NCI-H524 (cell line): Measurements from ENCODE around the gene SEC23B.
A peak's percentile ranks its signal among the peaks of the same experiment; 100 is the strongest.
"Not testable (repeated sequence)": the region's sequence is repeated elsewhere in the genome, so short reads cannot be mapped to it uniquely, and the experiment has no call there.

Source experiments
- DNase-seq, 2 experiments: peaks; one replicate each; lab custom pipeline; 2025; lab: John Stamatoyannopoulos, UW

The SEC23B gene

DNA sequence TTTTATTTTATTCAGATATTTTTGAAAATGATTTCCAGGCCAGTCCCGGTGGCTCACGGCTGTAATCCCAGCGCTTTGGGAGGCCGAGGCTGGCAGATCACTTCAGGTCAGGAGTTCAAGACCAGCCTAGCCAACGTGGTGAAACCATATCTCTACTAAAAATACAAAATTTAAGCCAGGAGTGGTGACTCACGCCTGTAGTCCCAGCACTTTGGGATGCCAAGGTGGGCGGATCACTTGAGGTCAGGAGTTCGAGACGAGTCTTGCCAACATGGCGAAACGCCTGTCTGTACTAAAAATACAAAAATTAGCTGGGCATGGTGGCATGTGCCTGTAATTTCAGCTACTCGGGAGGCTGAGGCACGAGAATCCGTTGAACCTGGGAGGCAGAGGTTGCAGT is 19.0 kb downstream of the SEC23B start:
- not testable (repeated sequence) for DNase-seq

DNA sequence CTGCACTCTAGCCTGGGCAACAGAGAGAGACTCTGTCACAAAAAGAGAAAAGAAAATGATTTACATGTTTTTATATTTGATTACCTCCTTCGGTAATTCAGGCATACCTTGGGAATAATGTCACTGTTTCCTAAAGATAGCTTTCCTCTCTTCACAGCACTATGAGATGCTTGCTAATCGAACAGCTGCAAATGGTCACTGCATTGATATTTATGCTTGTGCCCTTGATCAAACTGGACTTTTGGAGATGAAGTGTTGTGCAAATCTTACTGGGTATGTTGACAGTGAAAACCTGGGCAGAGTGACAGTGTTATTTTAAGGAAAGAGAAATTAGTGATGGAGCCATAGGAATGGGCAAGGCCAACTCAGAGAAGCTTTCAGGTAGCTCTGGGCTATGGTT is 19.6 kb downstream of the SEC23B start:
- no peak for DNase-seq

DNA sequence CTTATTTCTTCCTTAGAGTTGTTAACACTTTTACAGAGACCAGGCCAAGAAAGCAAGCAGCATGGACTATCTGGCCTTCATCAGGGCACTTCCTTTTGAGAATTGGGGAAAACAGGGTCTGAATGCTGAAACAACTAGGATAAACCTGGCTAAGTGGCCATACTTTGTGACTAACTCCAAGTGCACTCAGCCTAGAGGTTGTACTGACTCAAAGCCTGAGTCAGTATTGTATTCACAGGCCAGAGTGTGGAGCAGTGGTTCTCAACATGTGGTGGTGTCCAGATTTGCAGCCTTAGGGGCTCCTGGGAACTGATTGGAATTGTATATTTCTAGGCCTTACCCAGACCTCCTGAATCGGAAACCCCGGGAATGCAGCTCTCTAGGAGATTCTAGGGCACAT is 20.1 kb downstream of the SEC23B start:
- no peak for DNase-seq

DNA sequence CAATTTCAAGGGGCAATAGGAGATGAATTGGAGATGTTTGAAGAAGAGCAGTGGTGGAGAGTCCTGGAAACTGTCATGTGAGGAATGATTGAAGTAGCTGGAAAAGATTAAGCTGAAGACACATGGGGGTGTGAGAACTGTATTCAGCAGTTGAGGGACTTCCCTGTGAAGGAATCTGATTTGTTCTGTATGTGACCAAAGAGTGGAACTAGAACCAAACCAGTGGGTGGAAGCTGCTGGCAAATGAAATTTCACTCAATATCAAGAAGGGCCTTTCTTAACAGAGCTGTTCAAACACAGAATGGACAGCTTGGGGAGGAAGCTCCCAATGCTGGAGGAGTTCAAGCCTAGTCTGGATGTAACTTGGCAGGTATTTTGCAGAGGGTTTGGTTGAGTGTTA is 21.3 kb downstream of the SEC23B start:
- DNase-seq: no peak

DNA sequence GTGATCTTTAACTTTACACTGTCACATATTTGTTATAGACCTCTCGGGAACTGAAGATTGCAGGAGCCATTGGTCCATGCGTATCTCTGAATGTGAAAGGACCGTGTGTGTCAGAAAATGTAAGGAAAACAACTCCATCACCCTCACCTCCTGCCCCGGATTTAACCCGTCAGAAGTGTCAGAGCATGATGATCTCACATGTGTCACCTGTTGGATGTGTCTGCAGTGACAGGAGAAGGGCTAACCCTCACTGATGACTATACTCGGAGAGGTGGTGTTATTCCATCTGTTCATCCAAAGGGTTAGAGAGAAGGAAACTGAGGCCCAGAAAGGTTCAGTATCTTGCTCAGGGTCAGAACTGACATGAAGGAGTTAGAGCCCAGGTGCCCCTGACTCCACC is 24.9 kb downstream of the SEC23B start:
- DNase-seq: no peak

DNA sequence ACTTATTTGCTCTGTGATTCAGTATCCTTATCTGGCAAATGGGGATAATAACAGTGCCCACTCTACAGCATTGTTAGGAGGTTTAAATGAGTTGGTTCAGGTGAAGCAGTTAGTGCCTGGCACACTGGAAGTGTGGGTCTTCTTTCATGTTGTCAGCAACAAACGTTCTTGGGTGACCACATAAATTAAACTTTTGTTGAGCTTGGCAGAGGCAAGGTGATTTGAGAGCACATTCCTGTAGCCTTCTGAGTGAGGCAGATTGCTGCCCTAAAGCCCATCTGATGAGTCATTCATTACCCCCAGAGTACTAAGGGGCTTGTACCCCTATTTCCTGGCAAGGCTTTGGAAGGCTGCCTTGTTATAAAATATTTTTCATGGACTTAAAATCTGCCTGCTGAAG is 25.8 kb downstream of the SEC23B start:
- DNase-seq: no peak

DNA sequence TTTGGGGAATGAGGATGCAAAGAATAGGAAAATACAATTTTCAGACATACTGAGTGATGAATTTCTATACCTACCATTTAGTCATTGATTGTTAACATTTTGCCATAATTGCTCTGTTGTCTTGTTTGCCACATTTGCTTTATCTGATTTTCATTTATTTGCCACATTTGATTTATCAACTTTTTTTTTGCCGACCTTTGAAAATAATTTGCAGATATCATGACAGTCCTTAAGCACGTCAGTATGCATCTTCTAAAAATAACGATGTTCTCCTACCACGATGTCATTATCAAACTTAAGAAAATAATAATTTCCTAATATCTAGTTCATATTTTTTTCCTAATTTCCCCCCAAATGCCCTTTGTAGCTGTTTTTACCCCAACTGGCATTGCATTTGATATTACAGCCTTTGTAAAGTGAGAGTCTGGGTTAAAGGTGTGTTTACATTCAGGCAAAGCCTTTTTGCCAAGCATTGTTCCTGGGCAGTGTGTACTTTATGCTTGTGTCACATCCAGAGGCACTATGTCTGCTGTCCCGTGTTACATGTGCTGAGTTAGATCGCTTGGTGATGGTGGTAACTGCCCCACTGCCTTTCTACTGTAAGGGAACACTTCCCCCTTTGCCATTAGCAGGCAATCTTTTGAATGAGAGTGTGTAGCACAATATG is 26.4 kb downstream of the SEC23B start:
- DNase-seq: no peak

DNA sequence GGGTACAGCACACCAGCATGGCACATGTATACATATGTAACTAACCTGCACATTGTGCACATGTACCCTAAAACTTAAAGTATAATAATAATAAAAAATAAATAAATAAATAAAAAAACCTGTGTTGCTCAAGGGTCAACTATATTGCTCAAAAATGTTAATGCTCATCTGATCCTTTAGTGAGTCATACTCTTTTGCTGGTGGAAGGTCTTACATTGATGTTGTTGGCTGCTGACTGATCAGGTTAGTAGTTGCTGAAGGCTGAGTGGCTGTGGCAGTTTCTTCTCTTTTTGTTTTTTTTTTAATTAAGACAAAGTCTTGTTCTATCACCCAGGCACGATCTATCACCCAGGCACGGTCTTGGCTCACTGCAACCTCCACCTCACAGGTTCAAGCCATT is 29.9 kb downstream of the SEC23B start:
- no peak for DNase-seq

DNA sequence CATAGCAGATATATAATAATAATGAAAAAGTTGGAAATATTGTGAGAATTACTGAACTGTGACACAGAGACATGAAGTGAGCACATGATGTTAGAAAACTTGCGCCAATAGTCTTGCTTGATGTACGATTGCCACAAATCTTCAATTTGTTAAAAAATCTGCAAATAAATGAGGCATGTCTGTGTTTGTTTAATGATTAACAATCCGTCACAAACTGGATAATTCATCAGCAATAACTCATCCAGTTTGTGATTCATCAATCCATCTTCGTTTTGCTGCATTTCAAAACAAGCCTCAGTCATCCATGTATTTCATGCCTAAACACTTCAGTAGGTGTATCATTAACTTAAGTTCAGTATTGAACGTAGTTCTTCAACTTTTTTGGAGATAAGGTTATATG is 34.0 kb downstream of the SEC23B start:
- no peak for DNase-seq

DNA sequence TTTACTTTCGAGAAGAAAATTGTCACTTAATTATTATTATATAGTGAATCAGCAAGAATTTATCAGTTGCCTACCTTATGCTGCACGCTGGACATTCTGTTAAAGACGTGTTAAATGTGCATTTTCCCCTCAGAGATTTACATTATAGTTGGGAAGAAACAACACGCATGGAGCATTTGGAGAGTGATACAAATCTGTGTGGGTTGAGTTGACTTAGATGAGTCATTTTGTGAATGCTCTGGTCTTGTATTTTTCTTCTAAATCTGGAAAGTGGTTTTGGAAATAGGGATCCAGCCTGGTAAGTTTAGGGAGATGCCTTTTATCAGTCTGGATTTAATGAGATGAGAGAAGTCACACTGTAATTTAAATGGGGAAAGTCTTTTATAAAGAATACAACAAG is 35.5 kb downstream of the SEC23B start:
- DNase-seq: no peak

DNA sequence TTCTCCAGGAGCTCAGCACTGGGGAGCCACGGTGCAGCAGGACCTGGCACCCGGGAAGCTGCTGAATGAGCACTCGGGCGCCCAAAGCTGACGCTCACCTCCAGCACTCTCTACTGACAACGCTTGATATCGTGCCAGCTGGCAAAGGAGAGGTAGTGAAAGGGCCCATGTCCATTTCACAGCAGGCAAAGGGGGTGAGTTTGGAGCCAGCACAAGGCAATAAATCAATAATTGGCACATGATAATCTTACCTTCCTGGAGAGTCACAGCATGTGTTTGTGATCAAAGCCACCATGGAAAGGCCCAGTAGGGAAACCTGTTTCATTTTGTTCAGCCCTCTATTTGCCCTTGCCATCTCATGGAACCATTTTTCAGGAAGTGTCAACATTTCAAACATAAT is 36.2 kb downstream of the SEC23B start:
- DNase-seq: no peak

DNA sequence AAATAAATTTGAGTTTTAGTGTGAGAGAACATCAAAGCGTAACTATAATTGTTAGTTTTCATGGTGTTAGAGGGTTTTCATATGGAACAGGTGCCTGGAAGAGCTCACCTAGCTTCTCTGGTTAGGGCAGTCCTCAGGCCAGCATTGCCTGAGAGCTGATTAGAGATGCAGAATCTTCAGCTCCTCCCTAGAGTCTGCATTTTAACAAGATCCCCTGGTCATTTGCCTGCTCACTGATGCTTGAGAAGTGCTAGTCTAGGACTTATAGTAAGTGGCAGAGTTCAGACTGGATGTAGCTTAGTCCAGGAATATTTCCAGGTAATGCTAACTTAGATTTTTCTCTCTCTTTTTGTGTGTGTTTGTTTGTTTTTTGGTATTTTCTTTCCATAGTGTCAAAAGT is 37.8 kb downstream of the SEC23B start:
- DNase-seq: no peak

DNA sequence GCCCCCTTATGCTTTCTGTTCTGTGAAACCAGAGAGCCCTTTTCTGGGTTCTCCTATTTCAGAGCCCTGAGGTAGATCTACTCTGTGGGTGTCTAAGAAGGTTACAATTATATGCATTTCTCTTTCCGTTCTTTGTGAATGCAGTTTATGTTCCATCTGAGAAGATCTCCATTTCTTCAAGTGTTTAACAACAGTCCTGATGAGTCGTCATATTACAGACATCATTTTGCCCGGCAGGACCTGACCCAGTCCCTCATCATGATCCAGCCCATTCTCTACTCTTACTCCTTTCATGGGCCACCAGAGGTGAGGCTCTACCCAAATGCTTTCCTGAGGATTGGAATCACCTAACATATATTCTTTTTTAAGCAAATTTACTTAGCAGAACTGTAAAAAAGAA is 40.7 kb downstream of the SEC23B start:
- no peak for DNase-seq

DNA sequence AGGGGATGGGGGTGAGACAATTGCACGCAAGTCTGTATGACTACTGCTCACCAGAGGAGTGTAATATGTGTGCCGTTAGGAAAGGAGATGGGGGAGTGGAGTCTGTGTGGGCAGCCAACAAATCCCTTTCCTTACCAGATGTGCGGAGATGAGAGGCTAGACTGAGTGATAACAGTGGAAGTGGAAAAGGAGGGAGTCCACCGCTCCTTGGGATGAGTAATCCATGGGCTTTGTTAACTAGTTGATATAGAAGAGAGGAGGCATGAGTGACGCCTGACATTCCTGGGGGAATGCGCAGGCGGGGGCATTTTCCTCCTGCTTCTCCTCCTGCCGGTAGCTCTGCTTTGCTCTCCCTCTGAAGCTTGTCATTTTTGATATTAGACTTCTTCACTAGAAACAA is 46.0 kb downstream of the SEC23B start:
- DNase-seq: no peak

DNA sequence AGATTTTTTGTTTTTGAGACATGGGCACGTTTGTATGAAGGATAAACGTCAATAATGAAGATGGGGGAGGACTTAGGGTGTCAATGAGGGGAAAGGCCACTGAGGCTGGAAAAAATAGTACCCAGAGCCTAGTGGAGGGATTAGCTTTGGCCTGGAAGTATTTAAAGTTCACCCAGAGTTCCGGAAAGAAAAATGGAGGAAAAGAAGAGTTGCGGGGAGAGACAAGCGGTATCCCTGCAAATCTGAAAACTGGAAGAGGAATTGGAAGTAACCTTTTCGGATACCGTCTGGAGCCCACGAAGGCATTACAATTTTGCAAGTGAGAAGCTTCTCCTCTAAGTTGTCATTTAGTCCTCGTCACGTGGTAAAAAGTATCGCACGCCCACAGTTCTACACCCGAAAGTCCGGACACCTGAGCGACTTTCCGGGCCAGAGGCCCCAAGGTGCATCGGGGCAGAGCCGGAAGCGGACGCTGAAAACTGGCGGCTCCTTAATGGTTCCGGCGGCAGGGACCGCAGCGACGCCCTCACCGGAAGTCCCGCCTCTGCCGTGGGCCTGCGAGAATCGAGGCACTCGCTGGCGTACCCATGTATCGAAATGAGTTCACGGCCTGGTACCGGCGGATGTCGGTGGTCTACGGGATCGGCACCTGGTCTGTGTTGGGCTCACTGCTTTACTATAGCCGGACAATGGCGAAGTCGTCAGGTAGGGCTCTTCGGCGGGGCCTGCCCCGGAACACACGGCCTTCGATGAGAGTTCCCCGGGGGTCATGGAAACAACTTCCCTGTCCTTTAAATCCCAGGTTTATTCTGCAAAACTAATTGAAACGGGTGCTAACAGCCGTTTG is 59.4 kb downstream of the SEC23B start, which contains the start of gene SMIM26:
SMIM26 (plus strand) TSS at position 541 of the 847 bp plus-strand sequence; CDS start at position 588, 47 bp downstream.
- peak; percentile 90 to 96 for DNase-seq

DNA sequence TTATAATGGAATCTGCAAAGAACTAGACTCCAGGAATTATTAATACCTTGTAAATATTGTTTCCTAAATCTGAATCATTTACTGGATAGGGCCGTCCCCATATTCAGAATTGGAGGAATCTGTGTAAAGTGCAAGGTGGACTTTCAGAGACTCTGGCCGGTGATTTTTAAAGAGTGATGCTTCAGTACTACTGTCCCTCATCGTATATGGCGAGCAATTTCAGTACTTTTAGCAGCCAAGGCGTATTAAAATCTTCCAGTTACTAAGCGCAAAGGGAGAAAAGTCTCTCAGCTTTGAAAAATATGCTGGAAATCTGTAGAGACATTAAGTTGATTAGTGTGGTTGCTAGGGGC is 60.0 kb downstream of the SEC23B start:
- DNase-seq: peak in 1 of 2 experiments; percentile 30

DNA sequence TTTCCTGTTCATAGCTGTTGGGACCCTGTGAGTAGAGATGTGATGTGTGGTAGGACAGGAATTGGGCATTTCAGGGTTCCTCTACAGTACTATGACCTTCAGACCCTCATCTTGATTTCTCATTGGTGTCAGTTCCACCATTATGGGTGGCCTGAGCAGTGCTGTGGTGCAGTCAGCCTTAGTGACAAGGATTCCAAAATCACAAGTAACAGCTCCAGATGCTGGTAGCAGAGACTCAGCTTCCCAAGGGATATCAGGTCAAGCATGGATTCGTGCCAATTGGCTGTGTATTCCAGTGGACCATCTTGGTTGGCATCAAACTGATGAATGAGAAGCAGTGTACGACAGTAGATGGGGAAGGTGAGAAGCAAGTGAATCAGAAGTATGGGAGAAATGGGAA is 63.3 kb downstream of the SEC23B start:
- no peak for DNase-seq

DNA sequence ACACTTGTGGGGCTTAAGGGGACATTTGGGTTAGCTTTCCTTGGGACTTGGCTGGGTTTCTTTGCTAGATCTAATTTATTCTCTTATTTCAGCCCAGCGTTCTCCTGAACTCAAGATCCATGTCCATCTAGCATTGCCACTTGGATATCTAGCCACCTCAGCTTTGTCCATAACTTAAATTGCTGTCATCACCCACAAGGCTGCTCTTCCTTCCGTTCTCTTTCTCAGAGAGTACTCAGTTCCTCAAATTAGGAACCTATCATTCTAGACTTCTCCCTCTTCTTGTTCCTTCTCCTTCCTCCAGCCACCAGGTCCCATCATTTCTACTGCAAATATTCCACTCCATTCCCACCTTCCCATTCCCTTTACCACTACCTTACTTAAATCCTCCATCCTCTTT is 63.8 kb downstream of the SEC23B start:
- DNase-seq: no peak

DNA sequence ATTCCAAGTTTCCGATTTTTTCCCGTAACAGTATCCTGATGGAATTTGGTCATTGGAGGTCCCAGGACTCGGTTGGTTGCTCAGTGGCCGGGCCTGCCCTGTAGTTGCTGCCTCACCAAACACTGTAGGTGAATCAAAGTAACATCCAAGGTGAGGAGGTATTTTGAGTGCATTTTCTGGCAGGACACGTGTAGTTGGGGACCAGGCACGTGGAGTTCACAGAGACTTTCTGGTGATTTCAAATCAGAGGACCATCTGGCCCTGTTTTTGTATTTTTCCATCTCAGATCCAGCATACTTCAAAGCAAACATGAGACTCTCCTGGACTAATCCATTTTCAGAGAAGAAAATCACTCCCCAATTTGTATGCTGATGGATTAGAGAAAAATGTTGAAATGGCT is 70.2 kb downstream of the SEC23B start:
- peak in 1 of 2 experiments; percentile 36 for DNase-seq

DNA sequence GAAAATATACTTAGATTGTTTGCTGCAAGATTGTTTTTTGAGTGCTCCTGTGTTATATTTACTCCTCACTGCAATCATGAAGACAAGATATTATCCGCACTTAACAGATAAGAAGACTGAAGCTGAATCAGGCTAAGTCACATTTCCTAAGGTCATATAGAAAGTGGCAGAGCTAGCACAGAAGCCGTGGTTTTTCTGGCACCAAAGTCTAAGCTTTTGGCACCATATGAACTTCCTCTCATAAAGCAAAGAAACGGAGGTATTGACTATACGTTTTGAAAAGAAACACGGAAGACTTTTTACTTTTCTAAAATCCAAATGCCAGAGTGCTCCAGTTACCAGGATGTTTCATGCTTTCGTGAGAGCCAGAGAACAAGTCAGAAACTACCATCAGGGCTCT is 70.8 kb downstream of the SEC23B start:
- DNase-seq: no peak

DNA sequence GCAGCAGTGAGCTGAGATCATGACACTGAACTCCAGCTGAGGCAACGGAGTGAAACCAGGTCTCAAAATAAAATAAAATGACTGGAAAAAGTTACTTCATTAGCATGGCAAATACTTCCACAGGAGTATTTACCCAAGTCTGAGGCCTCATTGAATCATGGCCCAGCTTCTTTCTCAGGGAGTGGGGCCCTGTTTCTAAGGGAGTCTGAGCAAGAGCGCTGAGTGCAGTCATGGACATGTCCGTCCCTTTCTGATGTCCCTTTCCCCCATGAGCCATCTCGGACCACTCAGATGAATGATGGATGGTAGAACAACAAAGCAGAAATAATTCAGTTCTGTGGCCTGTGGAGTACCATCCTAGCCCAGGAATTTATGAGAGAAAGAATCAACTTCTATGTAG is 72.3 kb downstream of the SEC23B start:
- no peak for DNase-seq

DNA sequence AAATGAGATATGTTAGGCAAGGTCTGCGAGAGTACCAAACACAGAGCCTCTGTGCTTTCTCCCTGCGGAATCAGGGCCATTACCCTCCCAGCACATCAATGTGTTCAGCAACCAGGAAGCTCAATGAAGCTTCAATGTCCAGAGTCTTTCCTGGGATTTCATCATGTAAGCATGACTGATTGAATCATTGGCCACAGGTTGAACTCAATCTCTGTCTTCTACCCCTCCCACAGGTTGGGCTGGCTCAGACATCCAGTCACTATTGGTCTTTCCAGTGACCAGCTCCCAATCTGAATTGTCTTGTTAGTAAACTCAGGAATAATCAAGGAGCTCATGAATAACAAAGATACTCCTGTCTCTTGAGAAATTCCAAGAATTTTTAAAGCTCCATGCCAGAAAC is 77.4 kb downstream of the SEC23B start:
- DNase-seq: no peak

DNA sequence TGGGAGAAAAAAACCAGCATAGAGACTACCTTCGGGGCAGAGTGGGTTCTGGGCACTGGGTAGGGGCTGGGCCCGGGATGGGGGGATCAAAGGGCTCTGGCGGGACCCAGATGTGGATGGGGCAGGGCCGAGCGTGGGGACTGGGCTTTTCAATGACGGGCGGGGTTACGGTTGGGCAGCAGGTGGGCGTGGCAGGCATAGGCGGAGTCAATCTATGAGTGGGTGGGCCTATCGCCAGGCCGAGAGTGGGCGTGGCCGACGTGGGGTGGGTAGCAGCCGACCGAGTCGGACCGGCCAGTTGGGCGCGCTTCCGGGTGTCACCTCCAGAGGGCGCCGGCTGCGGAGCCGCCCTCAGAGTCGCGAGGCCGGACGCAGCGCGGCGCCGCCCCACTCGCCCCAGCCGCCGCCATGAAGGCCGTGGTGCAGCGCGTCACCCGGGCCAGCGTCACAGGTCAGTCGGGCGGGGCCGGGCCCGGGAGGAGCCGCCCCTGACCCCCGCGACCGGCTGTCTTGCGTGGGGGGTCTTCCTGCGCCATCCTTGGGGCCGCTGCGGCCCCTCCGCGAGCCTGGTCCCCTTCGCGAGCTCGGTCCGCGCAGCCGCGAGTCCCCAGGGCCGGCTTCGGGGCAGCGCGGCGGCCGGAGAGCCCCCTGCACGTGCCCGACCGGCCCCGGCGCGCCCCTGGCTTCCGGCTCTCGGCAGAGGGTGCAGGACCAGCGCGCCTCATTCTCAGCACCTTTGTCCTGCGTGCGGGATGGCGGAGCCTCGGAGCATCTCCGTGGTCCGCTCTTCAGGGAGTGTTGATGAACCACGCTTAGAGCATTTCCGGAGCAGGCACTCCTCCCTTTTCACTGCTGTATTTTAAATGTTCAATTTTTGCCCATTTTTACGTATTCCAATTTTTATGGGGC is 80.2 kb downstream of the SEC23B start, which contains the start of gene DTD1:
DTD1 (plus strand) TSS at position 390 of the 909 bp plus-strand sequence; CDS start at position 409, 19 bp downstream.
- DNase-seq: peak; percentile 72 to 88
